B cell (primary cell): ENCODE results near the gene RUBCNL. TPM values are rescaled to one million over a fixed set of nuclear protein-coding genes. Genes with fewer than 3 reads are reported as not detected.

Source experiments
- ATAC-seq: fragments of 200-7000 bp; cut with Tn5 transposase; one replicate; pipeline ENCODE4 v1.10.0; 2021; ENCODE audit warnings: low read depth, mild to moderate bottlenecking, moderate number of reproducible peaks, moderate library complexity
- CTCF ChIA-PET: fragments of 350-600 bp; sonication (Branson Sonifier 250); formaldehyde crosslinking; loops from one replicate; lab custom pipeline; 2021; ENCODE audit warnings: antibody characterized with exemption, inconsistent platforms; lab: Charles Lee
- POLR2A ChIA-PET: fragments of 350-600 bp; sonication (Branson Sonifier 250); formaldehyde crosslinking; loops from one replicate; lab custom pipeline; 2021; ENCODE audit warnings: antibody characterized with exemption; lab: Charles Lee
- DNase-seq: peaks from one replicate; pipeline ENCODE4 v3.0.0; 2013
- H2AFZ ChIP-seq: 2 replicates; pipeline ENCODE4 v1.6.1; 2012; ENCODE audit warnings: mild to moderate bottlenecking, low read depth, low read length; ENCODE audit not compliant: insufficient read depth, poor library complexity, severe bottlenecking
- H3K27ac ChIP-seq, 2 donors: 1 replicate in 1 of 2; 2 replicates in 1 of 2; pipeline ENCODE4 v1.5.1; 2012 to 2013; ENCODE audit warnings: low read length in 2 of 2, mild to moderate bottlenecking in 2 of 2, moderate library complexity in 1 of 2
- H3K27me3 ChIP-seq, 4 experiments: fragments of 200-600 bp in 1 of 4; sonication (generic) in 1 of 4; replicated peaks in 1 of 4; 1 replicate in 2 of 4; 2 replicates in 2 of 4; pipeline versions ENCODE4 v1.6.1 to v1.7.0; 2013 to 2016; ENCODE audit warnings: low read length in 3 of 4, mild to moderate bottlenecking in 2 of 4, mixed read lengths in 1 of 4, moderate library complexity in 1 of 4; ENCODE audit not compliant: insufficient read depth in 4 of 4, control insufficient read depth in 3 of 4; ENCODE audit errors: control extremely low read depth in 1 of 4
- H3K36me3 ChIP-seq, 2 experiments: replicated peaks in 1 of 2; 1 replicate in 1 of 2; 2 replicates in 1 of 2; pipeline versions ENCODE4 v1.6.1 to v1.7.1; 2013; ENCODE audit warnings: low read length in 1 of 2; ENCODE audit not compliant: insufficient read depth in 2 of 2, control insufficient read depth in 1 of 2; ENCODE audit errors: control extremely low read depth in 1 of 2, extremely low read depth in 1 of 2
- H3K4me1 ChIP-seq, 2 donors: fragments of 200-600 bp in 1 of 2; sonication (generic) in 1 of 2; 1 replicate in 1 of 2; 2 replicates in 1 of 2; pipeline versions ENCODE4 v1.5.1 to v1.6.1; 2013 to 2017; ENCODE audit warnings: low read length in 2 of 2; ENCODE audit not compliant: control insufficient read depth in 2 of 2, insufficient read depth in 2 of 2
- H3K4me2 ChIP-seq: replicated peaks from 2 replicates; pipeline ENCODE3; 2012; ENCODE audit warnings: mild to moderate bottlenecking, low read depth, low read length; ENCODE audit not compliant: poor library complexity, severe bottlenecking
- H3K4me3 ChIP-seq, 5 experiments: fragments of 200-600 bp in 1 of 5; sonication (generic) in 1 of 5; 1 replicate in 3 of 5; 2 replicates in 2 of 5; pipeline versions ENCODE4 v1.5.1 to v1.7.0; 2011 to 2016; ENCODE audit warnings: low read length in 4 of 5, mild to moderate bottlenecking in 4 of 5, low read depth in 2 of 5, control low read depth in 1 of 5, moderate library complexity in 1 of 5; ENCODE audit not compliant: insufficient read depth in 1 of 5; ENCODE audit errors: control extremely low read depth in 1 of 5, extremely low read depth in 1 of 5
- H3K79me2 ChIP-seq: fragments of 200-600 bp; sonication (generic); one replicate; pipeline ENCODE4 v1.6.0; 2016; ENCODE audit warnings: low read length; ENCODE audit not compliant: control insufficient read depth, insufficient read depth
- H3K9ac ChIP-seq: fragments of 200-600 bp; sonication (generic); 2 replicates; pipeline ENCODE4 v1.6.1; 2017; ENCODE audit warnings: mild to moderate bottlenecking, low read length, moderate library complexity
- H3K9me3 ChIP-seq, 3 donors: one replicate each; pipeline versions ENCODE4 v1.6.1 to v1.7.1; 2013; ENCODE audit warnings: low read length in 2 of 3; ENCODE audit not compliant: control insufficient read depth in 2 of 3, insufficient read depth in 1 of 3; ENCODE audit errors: control extremely low read depth in 1 of 3
- H4K20me1 ChIP-seq: 2 replicates; pipeline ENCODE4 v1.6.0; 2012; ENCODE audit warnings: mild to moderate bottlenecking, low read length; ENCODE audit not compliant: insufficient read depth, control insufficient read depth, poor library complexity, severe bottlenecking
- H3K27ac Mint-ChIP-seq: one replicate; pipeline ENCODE4 v1.8.0; 2021; ENCODE audit warnings: mixed read lengths
- H3K27me3 Mint-ChIP-seq: one replicate; pipeline ENCODE4 v1.8.0; 2021; ENCODE audit warnings: mixed read lengths
- H3K4me1 Mint-ChIP-seq: one replicate; pipeline ENCODE4 v1.8.0; 2021; ENCODE audit warnings: mixed read lengths
- H3K4me3 Mint-ChIP-seq: one replicate; pipeline ENCODE4 v1.8.0; 2021; ENCODE audit warnings: mixed read lengths
- H3K9me3 Mint-ChIP-seq: one replicate; pipeline ENCODE4 v1.8.0; 2022; ENCODE audit warnings: mixed read lengths; ENCODE audit not compliant: insufficient read depth
- CTCF ChIP-seq: fragments of 200-600 bp; IDR thresholded peaks from one replicate; pipeline ENCODE4 v1.8.0; 2022; ENCODE audit warnings: antibody characterized with exemption, mild to moderate bottlenecking
- EZH2 ChIP-seq: IDR thresholded peaks from 2 replicates; pipeline ENCODE4 v1.6.1; 2012; ENCODE audit warnings: borderline replicate concordance, low read depth, mild to moderate bottlenecking, moderate library complexity, low read length; ENCODE audit not compliant: insufficient read depth, poor library complexity, severe bottlenecking
- WGBS: methylation state at CpG from one replicate; pipeline ENCODE4 v1.1.5; 2013; ENCODE audit warnings: missing lambda C conversion rate; ENCODE audit not compliant: insufficient coverage; 5-methylcytosine and 5-hydroxymethylcytosine counted together
- intact Hi-C: fragments of 100-400 bp; cut with micrococcal nuclease; formaldehyde crosslinking; loops from one replicate; pipeline ENCODE4 v1.10.0; 2022
- polyA plus RNA-seq: library from polyadenylated mRNA; depleted of rRNA; stranded (reverse); fragments of >200 nt; gene quantifications from 2 replicates; pipeline ENCODE4 v1.2.3, GENCODE V29; 2012
- total RNA-seq, 2 donors: library from RNA; stranded (reverse); fragments of 120-200 nt in 1 of 2; gene quantifications; 1 replicate in 1 of 2; 2 replicates in 1 of 2; pipeline versions ENCODE4 v1.2.3 to v1.2.4, GENCODE V29; 2013 to 2022

Gene RUBCNL
- total and polyA plus RNA-seq, 2 donors (not counting 1 experiment from before 2014, with no cell fraction given) = 185 to 370 TPM

GRCh38 chr13:46315036-46315435 lies 72.0 kb downstream of the RUBCNL start:
- ATAC-seq (no peak), DNase-seq (no peak)
- Mint-ChIP-seq H3K4me1 (peaks cover 11% of the 10 kb centered on the region), H3K4me3 (no peak overlapping the region), H3K9me3 (peaks cover 1% of the 10 kb centered on the region), H3K27ac (no peak overlapping the region), H3K27me3 (peaks cover under 1% of the 10 kb centered on the region)
- Histone ChIP-seq H4K20me1 (no peaks in the 10 kb centered on the region), H3K9ac (no peak overlapping the region), H3K4me2 (no peak overlapping the region), H2AFZ (no peak overlapping the region), H3K9me3 (peaks cover 0 to 1% (median 0%) of the 10 kb centered on the region in 3 donors), H3K27ac (no peak overlapping the region), H3K4me1 (peaks cover 0 to 4% of the 10 kb centered on the region in 2 donors), H3K36me3 (no peaks in the 10 kb centered on the region), H3K27me3 (no peaks in the 10 kb centered on the region), H3K79me2 (no peaks in the 10 kb centered on the region), H3K4me3 (no peak overlapping the region)
- CTCF ChIA-PET = no interaction called here
- TF ChIP-seq EZH2 (no peak), CTCF (no peak)
- POLR2A ChIA-PET = no interaction called here
- intact Hi-C loops = no loop called here

- no peaks in the 10 kb centered on the region for H3K36me3 ChIP-seq
- ATAC-seq (no peak), DNase-seq (no peak)
- Mint-ChIP-seq H3K4me1 (peaks cover 11% of the 10 kb centered on the region), H3K27me3 (peaks cover 5% of the 10 kb centered on the region), H3K9me3 (peaks cover 5% of the 10 kb centered on the region), H3K4me3 (no peak overlapping the region), H3K27ac (no peak overlapping the region)
- intact Hi-C loops = no loop called here
- H4K20me1 ChIP-seq = no peaks in the 10 kb centered on the region
- no peak for TF ChIP-seq CTCF
- TF ChIP-seq EZH2 = no peak
- H3K9me3 ChIP-seq = peaks cover 0 to 2% (median 1%) of the 10 kb centered on the region in 3 donors
- H3K79me2 ChIP-seq = no peaks in the 10 kb centered on the region
- peaks cover 0 to 4% of the 10 kb centered on the region in 2 donors for H3K4me1 ChIP-seq
- H3K27ac ChIP-seq = no peak overlapping the region
- no peak overlapping the region for H2AFZ ChIP-seq
- H3K9ac ChIP-seq = no peak overlapping the region
- no peak overlapping the region for H3K4me3 ChIP-seq
- ChIA-PET CTCF (no interaction called here), POLR2A (no interaction called here)
- whole genome bisulfite sequencing = no CpG with 5 or more reads among the region's 1 CpG
- no peaks in the 10 kb centered on the region for H3K27me3 ChIP-seq
- no peak overlapping the region for H3K4me2 ChIP-seq
Observed at GRCh38 chr13:46314587-46314986, 72.5 kb downstream of the RUBCNL start.
